ENCODE results near the gene HYKK. TPM values are rescaled to one million over a fixed set of nuclear protein-coding genes. Genes with fewer than 3 reads are reported as not detected.

HYKK gene
- under 1 TPM in 1 of 6 donors, not detected in 5; 0.49 TPM for polyA plus RNA-seq (ENCODE audit: low read depth in 6 of 6)

- H3K9me3 Mint-ChIP-seq = peaks cover 0 to under 1% (median 0%) of the 10 kb centered on the region in 7 donors
- peak within 1 kb of the TSS; percentile 80 to 97 (median 95) for H3K4me3 Mint-ChIP-seq
- H3K27me3 Mint-ChIP-seq = peaks cover 9 to 21% (median 21%) of the 10 kb centered on the region in 3 donors
- ATAC-seq (ENCODE audit: low read depth in 2 of 2) (peak; percentile 78), DNase-seq (peak; percentile 51)
- H3K36me3 Mint-ChIP-seq = no peaks in the 10 kb centered on the region
- peaks cover 12 to 19% (median 16%) of the 10 kb centered on the region in 3 donors for H3K4me1 Mint-ChIP-seq
- peak within 1 kb of the TSS in 5 of 6 donors; percentile 14 to 88 (median 53) for H3K27ac Mint-ChIP-seq
These were observed at the start of gene HYKK for GRCh38 chr15:78506971-78507830. HYKK (plus strand) TSS chr15:78507577; CDS start chr15:78513089, 5,512 bp downstream.

GRCh38 chr15:78460737-78461136 is 46.6 kb upstream of the HYKK start:
- Mint-ChIP-seq H3K4me1 (peaks cover 36 to 49% (median 45%) of the 10 kb centered on the region in 3 donors), H3K9me3 (no peaks in the 10 kb centered on the region), H3K36me3 (peaks cover 10 to 16% of the 10 kb centered on the region in 2 donors), H3K27me3 (no peaks in the 10 kb centered on the region), H3K27ac (peak overlapping the region in 2 of 6 donors; percentile 49 to 50), H3K4me3 (peak overlapping the region in 2 of 8 donors; percentile 20 to 58)
- DNase-seq = no peak
- no peak for ATAC-seq (ENCODE audit: low read depth in 2 of 2)

- Mint-ChIP-seq H3K4me1 (peaks cover 36 to 43% (median 39%) of the 10 kb centered on the region in 3 donors), H3K27me3 (no peaks in the 10 kb centered on the region), H3K9me3 (no peaks in the 10 kb centered on the region), H3K4me3 (peak overlapping the region in 2 of 8 donors; percentile 1 to 20), H3K36me3 (peaks cover 10 to 16% of the 10 kb centered on the region in 2 donors), H3K27ac (peak overlapping the region in 4 of 6 donors; percentile 12 to 57 (median 49))
- ATAC-seq (ENCODE audit: low read depth in 2 of 2) (peak; percentile 49 to 72), DNase-seq (no peak)
These were observed 46.0 kb upstream of the HYKK start for GRCh38 chr15:78461171-78461888.

- DNase-seq (no peak), ATAC-seq (ENCODE audit: low read depth in 2 of 2) (no peak)
- Mint-ChIP-seq H3K4me1 (peaks cover 0 to under 1% (median 0%) of the 10 kb centered on the region in 3 donors), H3K27ac (no peak overlapping the region), H3K4me3 (no peak overlapping the region), H3K27me3 (no peaks in the 10 kb centered on the region), H3K36me3 (peaks cover 6 to 16% of the 10 kb centered on the region in 2 donors), H3K9me3 (no peaks in the 10 kb centered on the region)
These were observed 38.3 kb upstream of the HYKK start for GRCh38 chr15:78469031-78469430.

- no peaks in the 10 kb centered on the region for H3K27me3 Mint-ChIP-seq
- H3K36me3 Mint-ChIP-seq = peaks cover 2 to 3% of the 10 kb centered on the region in 2 donors
- peak overlapping the region in 1 of 6 donors; percentile 11 for H3K27ac Mint-ChIP-seq
These were observed 30.1 kb upstream of the HYKK start for GRCh38 chr15:78477295-78477694.

GRCh38 chr15:78479650-78480049 is 27.7 kb upstream of the HYKK start:
- ATAC-seq (ENCODE audit: low read depth in 2 of 2) (no peak), DNase-seq (no peak)
- Mint-ChIP-seq H3K27me3 (no peaks in the 10 kb centered on the region), H3K36me3 (peaks cover 5 to 9% of the 10 kb centered on the region in 2 donors), H3K9me3 (no peaks in the 10 kb centered on the region), H3K4me3 (no peak overlapping the region), H3K4me1 (no peaks in the 10 kb centered on the region), H3K27ac (no peak overlapping the region)

More at GRCh38 chr15:78477295-78477694, 30.1 kb upstream of the HYKK start:
- DNase-seq (no peak), ATAC-seq (ENCODE audit: low read depth in 2 of 2) (no peak)
- H3K4me1 Mint-ChIP-seq = no peaks in the 10 kb centered on the region
- no peaks in the 10 kb centered on the region for H3K9me3 Mint-ChIP-seq
- no peak overlapping the region for H3K4me3 Mint-ChIP-seq

GRCh38 chr15:78481917-78482316 is 25.5 kb upstream of the HYKK start:
- ATAC-seq (ENCODE audit: low read depth in 2 of 2) (no peak), DNase-seq (no peak)
- no peak overlapping the region for H3K27ac Mint-ChIP-seq
- no peaks in the 10 kb centered on the region for H3K9me3 Mint-ChIP-seq
- no peaks in the 10 kb centered on the region for H3K27me3 Mint-ChIP-seq
- H3K4me3 Mint-ChIP-seq = no peak overlapping the region
- peaks cover 5 to 14% of the 10 kb centered on the region in 2 donors for H3K36me3 Mint-ChIP-seq
- H3K4me1 Mint-ChIP-seq = no peaks in the 10 kb centered on the region

- Mint-ChIP-seq H3K36me3 (peaks cover 16 to 52% of the 10 kb centered on the region in 2 donors), H3K4me3 (no peak overlapping the region), H3K27ac (peak overlapping the region in 2 of 6 donors; percentile 3 to 35), H3K4me1 (peaks cover 0 to 2% (median 0%) of the 10 kb centered on the region in 3 donors), H3K27me3 (no peaks in the 10 kb centered on the region), H3K9me3 (no peaks in the 10 kb centered on the region)
- ATAC-seq (ENCODE audit: low read depth in 2 of 2) (no peak), DNase-seq (no peak)
These were observed 14.5 kb upstream of the HYKK start for GRCh38 chr15:78492872-78493271.

- peaks cover 1 to 6% (median 5%) of the 10 kb centered on the region in 3 donors for H3K4me1 Mint-ChIP-seq
- ATAC-seq (ENCODE audit: low read depth in 2 of 2) = no peak
- DNase-seq = no peak
- H3K27ac Mint-ChIP-seq = no peak overlapping the region
- H3K27me3 Mint-ChIP-seq = peaks cover 0 to 2% (median 0%) of the 10 kb centered on the region in 3 donors
- H3K36me3 Mint-ChIP-seq = peaks cover 0 to 27% of the 10 kb centered on the region in 2 donors
- H3K4me3 Mint-ChIP-seq = no peak overlapping the region
- H3K9me3 Mint-ChIP-seq = peaks cover 0 to 5% (median 2%) of the 10 kb centered on the region in 7 donors
These were observed 5.5 kb upstream of the HYKK start for GRCh38 chr15:78501857-78502256.

- Mint-ChIP-seq H3K27ac (no peak overlapping the region), H3K27me3 (peaks cover 0 to 7% (median 1%) of the 10 kb centered on the region in 3 donors), H3K4me3 (no peak overlapping the region), H3K4me1 (peaks cover 6 to 12% (median 10%) of the 10 kb centered on the region in 3 donors), H3K9me3 (peaks cover 0 to 5% (median 2%) of the 10 kb centered on the region in 7 donors), H3K36me3 (peaks cover 0 to 19% of the 10 kb centered on the region in 2 donors)
- ATAC-seq (ENCODE audit: low read depth in 2 of 2) (no peak), DNase-seq (no peak)
These were observed 4.7 kb upstream of the HYKK start for GRCh38 chr15:78502641-78503040.

- peaks cover 12 to 19% (median 16%) of the 10 kb centered on the region in 3 donors for H3K4me1 Mint-ChIP-seq
- peak overlapping the region; percentile 80 to 97 (median 95) for H3K4me3 Mint-ChIP-seq
- ATAC-seq (ENCODE audit: low read depth in 2 of 2) (peak; percentile 39 to 42), DNase-seq (no peak)
- H3K27ac Mint-ChIP-seq = peak overlapping the region in 3 of 6 donors; percentile 16 to 88 (median 53)
- H3K36me3 Mint-ChIP-seq = no peaks in the 10 kb centered on the region
- peaks cover 9 to 21% (median 21%) of the 10 kb centered on the region in 3 donors for H3K27me3 Mint-ChIP-seq
- H3K9me3 Mint-ChIP-seq = no peaks in the 10 kb centered on the region
These were observed 419 bp downstream of the HYKK start for GRCh38 chr15:78507831-78508160.

GRCh38 chr15:78508272-78508671 is 895 bp downstream of the HYKK start:
- Mint-ChIP-seq H3K4me1 (peaks cover 12 to 19% (median 16%) of the 10 kb centered on the region in 3 donors), H3K27me3 (peaks cover 9 to 26% (median 21%) of the 10 kb centered on the region in 3 donors), H3K36me3 (no peaks in the 10 kb centered on the region), H3K27ac (peak overlapping the region in 3 of 6 donors; percentile 14 to 88 (median 16)), H3K9me3 (no peaks in the 10 kb centered on the region), H3K4me3 (peak overlapping the region; percentile 80 to 97 (median 95))
- ATAC-seq (ENCODE audit: low read depth in 2 of 2) (no peak), DNase-seq (no peak)

- H3K27me3 Mint-ChIP-seq = peaks cover 9 to 30% (median 21%) of the 10 kb centered on the region in 3 donors
- no peaks in the 10 kb centered on the region for H3K36me3 Mint-ChIP-seq
- H3K9me3 Mint-ChIP-seq = no peaks in the 10 kb centered on the region
- H3K4me3 Mint-ChIP-seq = no peak overlapping the region
- DNase-seq (no peak), ATAC-seq (ENCODE audit: low read depth in 2 of 2) (no peak)
- no peak overlapping the region for H3K27ac Mint-ChIP-seq
- H3K4me1 Mint-ChIP-seq = peaks cover 12 to 19% (median 16%) of the 10 kb centered on the region in 3 donors
These were observed 2.4 kb downstream of the HYKK start for GRCh38 chr15:78509726-78510312.
